ENCODE results near the gene COBL.
"Not testable (repeated sequence)": the region's sequence is repeated elsewhere in the genome, so short reads cannot be mapped to it uniquely, and the experiment has no call there.

Gene COBL

GRCh38 chr7:51017576-51018535 lies 298.8 kb downstream of the COBL start:
- DNase-seq = no peak

- no peak for DNase-seq
Measured at GRCh38 chr7:51016546-51016945, 300.1 kb downstream of the COBL start.

- no peak for DNase-seq
Measured at GRCh38 chr7:51015581-51015980, 301.0 kb downstream of the COBL start.

- no peak for DNase-seq
Measured at GRCh38 chr7:51014811-51015210, 301.8 kb downstream of the COBL start.

GRCh38 chr7:51013861-51014511 lies 302.6 kb downstream of the COBL start:
- no peak for DNase-seq

GRCh38 chr7:51013218-51013786 lies 303.3 kb downstream of the COBL start:
- DNase-seq = no peak

GRCh38 chr7:51012569-51013217 lies 303.9 kb downstream of the COBL start:
- DNase-seq = no peak

GRCh38 chr7:51011710-51012350 lies 304.8 kb downstream of the COBL start:
- no peak for DNase-seq

- no peak for DNase-seq
Measured at GRCh38 chr7:51010534-51010933, 306.1 kb downstream of the COBL start.

- no peak for DNase-seq
Measured at GRCh38 chr7:51009716-51010496, 306.7 kb downstream of the COBL start.

- DNase-seq = no peak
Measured at GRCh38 chr7:51007551-51008505, 308.8 kb downstream of the COBL start.

GRCh38 chr7:51006483-51007235 lies 309.9 kb downstream of the COBL start:
- no peak for DNase-seq

- no peak for DNase-seq
Measured at GRCh38 chr7:51005074-51005473, 311.5 kb downstream of the COBL start.

- DNase-seq = no peak
Measured at GRCh38 chr7:51000956-51001355, 315.7 kb downstream of the COBL start.

GRCh38 chr7:50994753-50995319 lies 321.8 kb downstream of the COBL start:
- DNase-seq = no peak

GRCh38 chr7:50990214-50990613 lies 326.4 kb downstream of the COBL start:
- DNase-seq = not testable (repeated sequence)

GRCh38 chr7:50988988-50989387 lies 327.6 kb downstream of the COBL start:
- DNase-seq = no peak

- no peak for DNase-seq
Measured at GRCh38 chr7:50988465-50988864, 328.1 kb downstream of the COBL start.

GRCh38 chr7:50985096-50985495 lies 331.5 kb downstream of the COBL start:
- no peak for DNase-seq

- DNase-seq = no peak
Measured at GRCh38 chr7:50983850-50984249, 332.8 kb downstream of the COBL start.

All from inflammatory macrophage treated with lipopolysaccharide for 1 hour (primary cell).